GM18907 (cell line): ENCODE results near the gene SAPCD2.

Source experiments
- ATAC-seq: cut with Tn5 transposase; IDR thresholded peaks from one replicate; pipeline ENCODE4 v1.9.1; 2021; ENCODE audit warnings: mild to moderate bottlenecking, moderate library complexity; ENCODE audit not compliant: unreplicated experiment

Gene SAPCD2

DNA sequence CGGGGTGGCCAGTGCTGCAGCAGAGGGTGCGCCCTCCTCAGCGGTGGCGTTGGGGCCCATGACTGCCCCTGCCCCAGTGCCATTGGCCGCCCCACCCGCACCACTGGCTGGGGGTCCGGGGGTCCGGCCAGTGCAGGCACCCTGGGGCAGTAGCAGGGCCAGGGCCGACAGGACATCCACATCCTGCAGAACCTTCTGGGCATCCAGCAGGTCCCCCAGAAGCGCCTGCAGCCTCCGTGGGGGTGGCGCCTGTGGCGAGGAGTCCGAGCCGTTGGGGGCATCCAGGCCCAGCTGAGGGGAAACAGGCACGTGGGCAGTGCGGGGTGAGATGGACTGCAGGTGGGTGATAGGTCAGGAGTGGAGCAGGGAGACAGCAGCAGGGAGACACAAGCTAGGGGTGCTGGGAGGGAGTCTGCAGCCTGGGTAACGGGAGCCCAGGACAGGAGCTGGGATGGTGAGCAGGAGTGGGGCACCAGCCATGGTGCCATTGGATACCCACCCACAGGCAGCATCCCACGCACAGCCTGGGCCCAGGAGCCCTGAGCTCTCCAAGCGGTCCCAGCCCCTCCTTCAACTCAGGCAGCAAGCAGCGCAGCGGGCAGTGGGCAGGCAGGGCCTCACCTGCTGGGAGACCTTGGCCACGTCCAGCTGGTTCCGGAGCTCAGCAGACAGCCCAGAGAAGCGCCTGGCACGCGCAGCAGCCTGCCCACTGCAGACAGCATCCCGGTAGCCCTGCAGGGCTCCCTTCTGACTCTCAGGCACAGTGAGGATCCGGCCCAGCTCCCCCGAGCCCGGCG lies 49.4 kb downstream of the SAPCD2 start:
- ATAC-seq, result no peak

DNA sequence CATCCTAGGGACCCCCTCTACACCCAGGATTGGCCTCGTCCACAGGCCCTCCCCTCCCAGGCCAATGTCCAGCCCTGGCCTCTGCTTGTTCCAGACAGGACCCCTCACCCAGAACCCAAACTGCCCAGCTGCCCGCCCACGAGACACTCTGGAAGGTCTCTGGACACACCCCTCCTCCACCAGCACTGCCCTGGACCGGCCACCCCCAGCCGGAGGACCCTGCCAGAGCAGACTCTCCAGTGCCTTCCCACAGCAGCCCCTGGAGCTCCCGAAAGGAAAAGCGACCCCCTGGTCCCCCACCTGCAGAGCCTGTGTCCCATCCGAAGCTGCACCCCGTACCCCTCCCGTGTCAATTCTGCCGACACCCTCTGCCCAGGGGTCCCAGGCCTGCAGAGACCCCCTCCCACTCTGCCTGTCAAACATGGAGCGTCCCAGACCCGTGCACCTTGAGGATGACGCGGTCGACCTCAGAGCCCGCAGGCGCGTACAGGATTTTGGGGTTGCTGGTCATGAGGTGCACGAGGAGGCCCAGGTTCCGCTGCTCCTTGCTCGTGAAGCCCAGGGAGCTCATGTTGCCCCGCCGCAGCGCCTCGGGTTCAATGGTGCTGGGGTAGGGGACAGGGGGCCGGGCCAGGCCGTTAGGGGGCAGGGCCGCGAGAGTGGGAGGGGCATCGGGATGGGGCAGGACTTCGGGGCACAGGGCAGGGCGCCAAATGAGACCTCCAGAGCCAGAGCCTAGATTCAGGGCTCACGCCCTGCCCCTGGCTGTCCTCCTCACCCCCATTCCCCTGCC lies 50.3 kb downstream of the SAPCD2 start:
- no peak for ATAC-seq

DNA sequence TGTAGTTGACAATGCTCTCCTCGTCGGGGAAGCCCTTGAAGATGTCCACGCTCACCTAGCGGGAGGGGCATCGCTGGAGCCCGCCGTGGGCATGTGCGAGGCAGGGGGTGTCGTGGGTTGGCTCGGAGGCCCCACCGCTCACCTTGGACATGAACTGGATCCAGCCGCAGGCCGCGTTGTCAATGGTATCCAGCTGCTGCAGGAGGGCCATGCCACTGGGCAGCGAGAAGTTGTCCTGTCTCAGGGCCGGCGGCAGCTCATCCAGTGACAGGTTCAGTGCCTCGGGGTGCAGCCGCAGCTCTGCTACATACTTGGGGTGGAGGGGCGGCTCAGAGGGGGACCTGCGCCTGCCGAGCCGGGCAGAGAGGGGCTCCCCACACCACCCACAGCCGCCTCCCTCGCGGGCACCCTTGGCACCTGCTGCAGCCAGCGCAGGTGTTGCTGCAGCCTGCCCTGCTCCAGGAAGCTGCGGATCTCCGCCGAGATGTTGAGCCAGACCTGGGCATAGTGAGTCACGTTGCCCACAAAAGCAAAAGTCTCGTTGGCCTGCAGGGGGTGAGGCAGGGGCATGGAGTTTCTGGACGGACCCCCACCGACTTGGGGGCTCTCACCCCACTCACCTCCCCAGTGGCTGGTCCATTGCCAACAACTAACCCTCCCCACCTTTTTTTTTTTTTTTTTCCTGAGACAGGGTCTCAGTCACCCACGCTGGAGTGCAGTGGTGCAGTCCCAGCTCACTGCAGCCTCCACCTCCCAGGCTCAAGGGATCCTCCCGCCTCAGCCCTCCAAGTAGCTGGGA lies 51.4 kb downstream of the SAPCD2 start:
- no peak for ATAC-seq

DNA sequence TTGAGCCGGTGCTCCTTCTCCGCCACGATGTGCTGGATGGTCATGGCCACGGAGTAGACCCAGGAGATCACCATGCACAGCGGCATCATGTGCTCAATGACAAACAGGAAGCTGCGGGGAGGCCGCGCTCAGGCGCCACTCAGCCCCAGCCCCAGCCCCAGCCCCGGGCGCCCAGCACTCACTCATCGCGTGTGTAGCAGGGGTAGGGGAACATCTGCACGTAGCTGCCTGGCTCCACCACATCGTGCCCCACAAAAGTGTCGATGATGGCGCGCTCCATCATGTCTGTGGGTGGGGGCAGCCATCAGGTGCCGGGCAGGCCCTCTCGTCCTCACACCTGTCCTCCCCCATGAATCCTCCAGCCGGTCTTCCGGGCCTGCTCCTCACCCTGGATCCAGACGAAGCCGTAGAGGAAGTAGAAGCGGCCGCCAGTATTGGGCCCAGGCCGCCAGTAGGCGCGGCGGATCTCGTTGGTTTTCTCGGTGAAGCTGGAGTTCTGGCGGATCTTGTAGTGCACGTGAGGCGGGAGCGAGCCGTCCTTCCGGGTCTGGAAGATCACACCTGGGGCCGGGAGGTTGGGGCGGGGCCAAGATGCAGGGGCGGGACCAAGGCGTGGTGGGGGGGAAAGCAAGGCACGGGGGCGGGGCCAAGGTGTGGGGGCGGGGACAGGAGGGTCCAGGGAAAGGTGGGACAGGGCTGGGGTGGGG lies 52.4 kb downstream of the SAPCD2 start:
- ATAC-seq, result no peak

DNA sequence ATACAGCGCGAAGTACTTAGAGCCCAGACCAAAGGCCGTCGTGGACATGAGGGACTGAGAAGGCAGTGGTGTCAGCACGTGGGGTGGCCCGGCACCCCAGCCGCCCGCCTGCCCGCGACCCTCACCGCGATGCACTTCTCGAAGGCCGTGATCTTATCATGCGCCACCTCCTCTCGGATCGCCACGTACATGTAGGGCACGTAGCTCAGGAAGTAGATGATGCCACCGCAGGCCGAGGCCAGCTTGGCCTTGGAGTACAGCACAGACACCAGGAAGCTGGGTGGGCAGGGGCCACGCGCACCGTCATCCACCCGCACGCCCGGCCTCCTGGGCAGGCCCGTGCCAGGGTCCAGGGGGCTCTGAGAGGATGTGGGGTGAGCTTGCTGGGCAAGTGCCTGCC lies 53.3 kb downstream of the SAPCD2 start:
- ATAC-seq, result no peak

DNA sequence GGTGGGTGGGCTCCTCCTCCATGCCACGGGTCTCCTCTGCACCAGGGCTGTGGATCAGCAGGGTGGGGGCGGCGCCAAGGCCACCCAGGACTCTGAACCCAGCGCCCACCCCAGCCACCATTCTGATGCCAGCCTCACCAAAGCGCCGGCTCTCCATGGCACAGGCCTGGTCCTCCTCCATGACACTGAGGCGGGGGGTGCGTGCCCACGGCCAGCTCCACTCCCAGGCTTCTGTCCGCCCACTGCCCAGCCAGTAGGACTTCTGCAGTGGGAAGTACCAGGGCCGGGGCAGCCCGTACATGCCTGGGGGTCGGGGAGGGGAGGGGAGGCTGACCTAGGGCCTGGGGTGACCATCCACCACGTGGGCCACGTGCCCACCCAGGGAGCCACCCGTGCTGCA lies 53.9 kb downstream of the SAPCD2 start:
- no peak for ATAC-seq

DNA sequence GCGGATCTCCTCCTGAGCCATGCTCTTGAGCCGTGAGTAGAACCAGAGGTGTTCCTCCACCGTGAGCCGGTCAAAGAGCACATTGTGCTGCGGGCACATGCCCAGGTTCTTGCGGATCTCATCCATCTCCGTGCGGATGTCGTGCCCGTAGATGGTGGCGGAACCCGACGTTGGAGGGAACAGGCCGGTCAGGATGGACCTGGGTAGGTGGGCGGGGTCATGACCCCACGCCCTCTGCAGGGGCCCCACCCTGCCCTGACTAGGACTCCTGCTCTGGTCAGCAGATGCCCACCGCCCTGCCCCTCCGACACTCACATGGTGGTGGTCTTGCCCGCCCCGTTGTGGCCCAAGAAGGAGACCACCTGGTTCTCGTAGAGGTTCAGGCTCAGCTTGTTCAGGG lies 54.4 kb downstream of the SAPCD2 start:
- no peak for ATAC-seq

DNA sequence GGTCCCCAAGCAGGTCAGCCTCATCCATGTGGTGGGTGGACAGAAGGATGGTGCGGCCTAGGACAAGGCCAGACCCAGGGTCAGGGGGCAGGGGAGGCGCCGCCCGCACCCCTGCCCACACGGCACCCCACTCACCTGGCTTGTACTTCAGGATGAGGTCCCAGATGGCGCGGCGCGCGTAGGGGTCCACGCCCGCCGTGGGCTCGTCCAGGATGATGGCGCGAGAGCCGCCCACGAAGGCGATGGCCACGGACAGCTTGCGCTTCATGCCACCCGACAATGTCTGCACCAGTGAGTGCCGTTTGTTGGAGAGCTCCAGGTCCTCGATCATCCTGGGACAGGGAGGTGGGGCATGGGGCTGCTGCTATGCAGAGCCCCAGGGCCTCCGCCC lies 54.8 kb downstream of the SAPCD2 start:
- no peak for ATAC-seq

DNA sequence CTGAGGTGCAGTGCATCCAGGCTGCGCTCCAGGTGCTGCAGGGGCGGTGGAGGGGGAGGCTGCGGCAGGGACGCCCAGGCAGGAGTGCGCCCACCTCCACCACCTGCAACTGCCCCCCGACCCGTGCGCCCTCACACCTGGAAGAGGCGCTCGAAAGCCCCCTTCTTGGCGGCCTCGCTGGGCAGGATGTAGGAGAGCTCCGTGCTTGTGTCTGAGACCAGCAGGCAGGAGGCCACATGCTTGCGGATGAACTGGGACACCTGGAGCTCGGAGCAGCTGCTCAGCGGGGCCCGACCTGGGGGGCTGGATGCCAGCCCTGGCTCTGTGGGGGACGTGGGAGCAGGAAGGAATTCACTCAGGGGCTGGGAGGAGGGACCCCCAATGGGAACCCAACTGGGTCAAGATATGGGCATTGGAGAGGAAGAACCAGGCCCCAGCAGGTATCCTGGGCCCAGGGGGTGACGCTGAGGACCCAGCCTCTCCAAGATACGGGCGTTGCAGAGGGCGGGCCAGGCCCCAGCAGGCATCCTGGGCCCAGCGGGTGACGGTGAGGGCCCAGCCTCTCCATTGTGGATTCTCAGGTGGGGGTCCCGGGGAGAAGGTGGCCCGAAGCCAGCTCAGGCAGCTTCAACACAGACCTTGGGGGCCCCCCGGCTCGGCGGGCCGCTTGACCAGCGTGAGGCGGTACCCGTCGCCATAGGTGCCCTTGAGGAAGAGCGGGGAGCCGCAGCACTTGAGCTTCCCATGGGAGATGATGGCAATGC lies 55.4 kb downstream of the SAPCD2 start:
- ATAC-seq, result no peak

DNA sequence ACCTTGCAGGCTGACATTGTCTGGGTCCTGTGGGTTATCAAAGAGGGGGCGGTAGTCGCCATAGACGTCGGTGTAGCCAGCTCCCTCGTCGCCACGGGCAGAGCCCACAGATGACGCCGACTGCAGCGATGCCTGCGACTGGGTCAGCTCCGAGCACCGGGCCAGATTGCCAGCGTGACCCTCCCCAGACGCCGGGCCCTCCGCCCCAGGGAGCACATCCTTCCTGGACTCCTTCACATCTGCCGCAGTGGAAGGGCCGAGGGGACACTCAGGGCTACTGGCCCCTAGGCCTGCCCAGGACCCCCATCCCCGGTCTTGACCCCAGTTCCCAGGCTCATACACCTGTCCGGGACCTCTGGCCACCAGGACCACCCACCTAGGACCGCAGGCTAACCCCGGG lies 56.2 kb downstream of the SAPCD2 start:
- no peak for ATAC-seq

DNA sequence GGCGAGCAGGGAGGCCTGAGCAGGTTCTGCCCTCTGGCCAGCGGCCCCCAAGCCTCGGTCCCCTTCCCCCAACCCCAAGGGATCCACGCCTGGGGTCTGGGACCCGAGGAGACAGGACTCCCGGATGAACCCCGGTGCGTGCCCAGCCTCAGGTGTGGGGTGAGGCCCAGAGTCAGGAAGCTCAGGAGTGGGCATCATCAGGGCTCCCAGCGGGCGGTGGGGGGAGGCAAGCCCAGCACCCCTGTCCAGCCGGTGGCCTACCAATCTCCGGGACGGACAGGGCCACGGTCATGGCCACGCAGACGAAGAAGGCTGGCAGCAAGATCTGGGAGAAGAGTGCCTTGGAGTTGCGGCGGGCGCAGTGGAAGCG lies 56.8 kb downstream of the SAPCD2 start:
- ATAC-seq, result no peak

DNA sequence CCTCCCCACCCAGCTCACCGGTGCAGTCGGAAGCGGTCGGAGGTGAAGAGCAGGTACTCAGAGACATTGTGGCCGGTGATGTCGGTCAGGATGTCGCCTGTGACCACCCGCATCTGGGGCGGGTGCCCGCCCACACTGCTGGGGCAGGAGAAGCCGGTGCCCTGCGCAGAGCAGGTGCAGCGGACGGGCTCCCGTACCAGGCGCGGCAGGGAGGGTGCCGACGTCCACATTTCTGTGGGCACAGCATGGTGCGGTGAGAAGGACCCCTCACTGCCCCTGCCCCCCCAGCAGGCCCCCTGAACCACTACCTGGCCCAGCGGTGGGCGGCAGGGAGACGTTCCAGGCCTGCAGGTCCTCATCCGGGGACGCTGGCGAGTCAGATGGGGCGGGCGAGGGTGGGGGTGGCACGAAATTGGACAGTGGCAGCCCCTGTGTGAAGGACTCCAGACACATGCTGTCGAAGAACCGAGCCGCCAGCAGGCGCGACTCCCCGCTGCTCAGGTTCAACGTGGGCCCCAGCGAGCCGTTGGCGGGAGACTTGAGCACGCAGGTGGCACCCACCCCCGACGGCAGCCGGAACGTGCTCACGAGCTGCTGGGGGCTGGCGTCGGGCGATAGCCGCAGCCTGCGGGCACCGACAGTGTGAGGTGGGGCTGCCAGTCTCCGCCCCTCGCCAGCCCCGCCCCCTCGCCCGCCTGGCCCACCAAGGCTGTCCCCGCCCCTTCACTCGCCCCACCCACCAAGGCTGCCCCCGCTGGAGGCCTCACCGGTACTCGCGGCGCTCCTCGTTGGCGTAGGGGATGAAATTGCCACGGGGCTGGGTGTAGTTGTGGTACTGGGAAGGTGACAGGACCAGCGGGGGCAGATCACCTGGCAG lies 57.4 kb downstream of the SAPCD2 start:
- no peak for ATAC-seq
